GM19455 (cell line): ENCODE results near the gene CSTF3.
A peak's percentile ranks its signal among the peaks of the same experiment; 100 is the strongest.
"Not testable (repeated sequence)": the region's sequence is repeated elsewhere in the genome, so short reads cannot be mapped to it uniquely, and the experiment has no call there.

Source experiments
- ATAC-seq: cut with Tn5 transposase; IDR thresholded peaks from one replicate; pipeline ENCODE4 v1.9.1; 2021; ENCODE audit not compliant: unreplicated experiment

Gene CSTF3

GRCh38 chr11:33094157-33094556 is 67.1 kb downstream of the CSTF3 start:
- no peak for ATAC-seq

GRCh38 chr11:33089776-33090175 is 71.5 kb downstream of the CSTF3 start:
- ATAC-seq = no peak

GRCh38 chr11:33086017-33086416 is 75.3 kb downstream of the CSTF3 start:
- ATAC-seq = no peak

- no peak for ATAC-seq
Measured at GRCh38 chr11:33083918-33084317, 77.4 kb downstream of the CSTF3 start.

GRCh38 chr11:33072465-33072864 is 88.8 kb downstream of the CSTF3 start:
- ATAC-seq = no peak

GRCh38 chr11:33068611-33069340 is 92.5 kb downstream of the CSTF3 start:
- ATAC-seq = no peak

- ATAC-seq = no peak
Measured at GRCh38 chr11:33067294-33067693, 94.0 kb downstream of the CSTF3 start.

- ATAC-seq = peak; percentile 51
Measured at GRCh38 chr11:33065445-33066178, 95.7 kb downstream of the CSTF3 start.

GRCh38 chr11:33064866-33065265 is 96.4 kb downstream of the CSTF3 start:
- no peak for ATAC-seq

- ATAC-seq = no peak
Measured at GRCh38 chr11:33064033-33064825, 97.1 kb downstream of the CSTF3 start.

GRCh38 chr11:33063326-33063881 is 97.9 kb downstream of the CSTF3 start:
- no peak for ATAC-seq

- ATAC-seq = no peak
Measured at GRCh38 chr11:33062137-33062536, 99.1 kb downstream of the CSTF3 start.

- ATAC-seq = no peak
Measured at GRCh38 chr11:33060271-33060670, 101.0 kb downstream of the CSTF3 start.

- ATAC-seq = no peak
Measured at GRCh38 chr11:33059331-33060007, 101.8 kb downstream of the CSTF3 start.

- ATAC-seq = no peak
Measured at GRCh38 chr11:33057284-33057683, 104.0 kb downstream of the CSTF3 start.

GRCh38 chr11:33055375-33055774 is 105.9 kb downstream of the CSTF3 start:
- ATAC-seq = no peak

GRCh38 chr11:33052231-33052630 is 109.0 kb downstream of the CSTF3 start:
- ATAC-seq = no peak

- not testable (repeated sequence) for ATAC-seq
Measured at GRCh38 chr11:33049565-33050408, 111.5 kb downstream of the CSTF3 start.

- ATAC-seq = not testable (repeated sequence)
Measured at GRCh38 chr11:33048701-33049100, 112.6 kb downstream of the CSTF3 start.
